ENCODE measurements around the gene DLGAP1.

GRCh38 chr18:4181882-4182568 lies 273.1 kb downstream of the DLGAP1 start:
- TF ChIP-seq CTCF (IDR thresholded peaks at IDR 0.05), result no peak
- TF ChIP-seq, protein P1, sequence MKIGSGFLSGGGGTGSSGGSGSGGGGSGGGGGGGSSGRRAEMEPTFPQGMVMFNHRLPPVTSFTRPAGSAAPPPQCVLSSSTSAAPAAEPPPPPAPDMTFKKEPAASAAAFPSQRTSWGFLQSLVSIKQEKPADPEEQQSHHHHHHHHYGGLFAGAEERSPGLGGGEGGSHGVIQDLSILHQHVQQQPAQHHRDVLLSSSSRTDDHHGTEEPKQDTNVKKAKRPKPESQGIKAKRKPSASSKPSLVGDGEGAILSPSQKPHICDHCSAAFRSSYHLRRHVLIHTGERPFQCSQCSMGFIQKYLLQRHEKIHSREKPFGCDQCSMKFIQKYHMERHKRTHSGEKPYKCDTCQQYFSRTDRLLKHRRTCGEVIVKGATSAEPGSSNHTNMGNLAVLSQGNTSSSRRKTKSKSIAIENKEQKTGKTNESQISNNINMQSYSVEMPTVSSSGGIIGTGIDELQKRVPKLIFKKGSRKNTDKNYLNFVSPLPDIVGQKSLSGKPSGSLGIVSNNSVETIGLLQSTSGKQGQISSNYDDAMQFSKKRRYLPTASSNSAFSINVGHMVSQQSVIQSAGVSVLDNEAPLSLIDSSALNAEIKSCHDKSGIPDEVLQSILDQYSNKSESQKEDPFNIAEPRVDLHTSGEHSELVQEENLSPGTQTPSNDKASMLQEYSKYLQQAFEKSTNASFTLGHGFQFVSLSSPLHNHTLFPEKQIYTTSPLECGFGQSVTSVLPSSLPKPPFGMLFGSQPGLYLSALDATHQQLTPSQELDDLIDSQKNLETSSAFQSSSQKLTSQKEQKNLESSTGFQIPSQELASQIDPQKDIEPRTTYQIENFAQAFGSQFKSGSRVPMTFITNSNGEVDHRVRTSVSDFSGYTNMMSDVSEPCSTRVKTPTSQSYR (CRISPR knock-in tag; IDR thresholded peaks at IDR 0.05), result no peak
- no peak for TF ChIP-seq MYBL2 (CRISPR knock-in tag; IDR thresholded peaks at IDR 0.05)
- no peak for TF ChIP-seq ZNF121 (CRISPR knock-in tag; IDR thresholded peaks at IDR 0.05)
- TF ChIP-seq, protein P2, sequence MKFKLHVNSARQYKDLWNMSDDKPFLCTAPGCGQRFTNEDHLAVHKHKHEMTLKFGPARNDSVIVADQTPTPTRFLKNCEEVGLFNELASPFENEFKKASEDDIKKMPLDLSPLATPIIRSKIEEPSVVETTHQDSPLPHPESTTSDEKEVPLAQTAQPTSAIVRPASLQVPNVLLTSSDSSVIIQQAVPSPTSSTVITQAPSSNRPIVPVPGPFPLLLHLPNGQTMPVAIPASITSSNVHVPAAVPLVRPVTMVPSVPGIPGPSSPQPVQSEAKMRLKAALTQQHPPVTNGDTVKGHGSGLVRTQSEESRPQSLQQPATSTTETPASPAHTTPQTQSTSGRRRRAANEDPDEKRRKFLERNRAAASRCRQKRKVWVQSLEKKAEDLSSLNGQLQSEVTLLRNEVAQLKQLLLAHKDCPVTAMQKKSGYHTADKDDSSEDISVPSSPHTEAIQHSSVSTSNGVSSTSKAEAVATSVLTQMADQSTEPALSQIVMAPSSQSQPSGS (CRISPR knock-in tag; IDR thresholded peaks at IDR 0.05; ENCODE audit: borderline replicate concordance, low read depth), result no peak
- TF ChIP-seq, protein P3, sequence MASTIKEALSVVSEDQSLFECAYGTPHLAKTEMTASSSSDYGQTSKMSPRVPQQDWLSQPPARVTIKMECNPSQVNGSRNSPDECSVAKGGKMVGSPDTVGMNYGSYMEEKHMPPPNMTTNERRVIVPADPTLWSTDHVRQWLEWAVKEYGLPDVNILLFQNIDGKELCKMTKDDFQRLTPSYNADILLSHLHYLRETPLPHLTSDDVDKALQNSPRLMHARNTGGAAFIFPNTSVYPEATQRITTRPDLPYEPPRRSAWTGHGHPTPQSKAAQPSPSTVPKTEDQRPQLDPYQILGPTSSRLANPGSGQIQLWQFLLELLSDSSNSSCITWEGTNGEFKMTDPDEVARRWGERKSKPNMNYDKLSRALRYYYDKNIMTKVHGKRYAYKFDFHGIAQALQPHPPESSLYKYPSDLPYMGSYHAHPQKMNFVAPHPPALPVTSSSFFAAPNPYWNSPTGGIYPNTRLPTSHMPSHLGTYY (CRISPR knock-in tag; IDR thresholded peaks at IDR 0.05), result no peak
- no peak for TF ChIP-seq MAX (CRISPR knock-in tag; IDR thresholded peaks at IDR 0.05)
- TF ChIP-seq ELF4 (CRISPR knock-in tag; IDR thresholded peaks at IDR 0.05; ENCODE audit: low read depth), result no peak

Measured in WTC11 (cell line).